ENCODE measurements around the gene SMARCC2.

Gene SMARCC2

DNA sequence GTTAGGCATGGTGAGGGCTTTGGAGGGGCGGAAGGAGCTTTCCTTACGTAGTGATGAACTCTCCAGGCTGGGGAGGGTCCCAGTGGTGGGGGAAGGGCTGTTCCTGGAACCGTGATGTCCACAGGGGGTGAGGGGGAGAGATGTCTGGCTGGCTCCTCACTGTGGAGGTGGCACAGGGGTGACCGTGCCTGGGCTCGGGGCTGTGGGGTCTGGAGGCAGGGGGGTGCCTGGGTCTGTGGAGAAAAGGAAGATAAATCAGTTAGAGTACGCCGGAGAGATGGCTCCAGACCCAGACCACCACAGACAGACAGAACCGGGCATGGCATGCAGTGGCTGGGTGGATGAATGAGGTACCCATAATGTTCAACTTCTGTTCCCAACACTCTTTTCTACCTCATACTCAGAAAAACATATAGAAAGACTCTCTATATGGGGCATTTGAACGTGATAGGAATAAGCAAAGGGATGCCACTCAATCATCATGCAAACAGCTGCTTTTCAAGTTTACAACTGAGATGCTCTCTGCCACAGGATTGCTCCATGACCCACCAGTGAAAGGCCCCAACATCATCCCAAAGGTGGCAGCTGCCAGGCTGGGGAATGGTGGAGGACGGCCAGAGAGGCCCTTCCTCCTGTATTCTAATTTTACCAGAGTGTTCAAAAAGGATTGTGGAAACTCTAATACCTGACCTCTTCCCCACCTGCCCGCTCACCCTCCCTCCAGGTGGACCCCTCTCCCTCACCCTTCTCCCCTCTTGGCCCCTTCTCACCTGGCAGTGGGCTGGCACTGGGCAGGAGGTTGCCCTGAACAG lies 25.5 kb downstream of the SMARCC2 start:
- H3K4me3 ChIP-seq (ENCODE audit: low read depth, low read length) = no peak overlapping the region
- no peak for TF ChIP-seq CTCF (IDR thresholded peaks at IDR 0.05; ENCODE audit: low read depth, low read length)

DNA sequence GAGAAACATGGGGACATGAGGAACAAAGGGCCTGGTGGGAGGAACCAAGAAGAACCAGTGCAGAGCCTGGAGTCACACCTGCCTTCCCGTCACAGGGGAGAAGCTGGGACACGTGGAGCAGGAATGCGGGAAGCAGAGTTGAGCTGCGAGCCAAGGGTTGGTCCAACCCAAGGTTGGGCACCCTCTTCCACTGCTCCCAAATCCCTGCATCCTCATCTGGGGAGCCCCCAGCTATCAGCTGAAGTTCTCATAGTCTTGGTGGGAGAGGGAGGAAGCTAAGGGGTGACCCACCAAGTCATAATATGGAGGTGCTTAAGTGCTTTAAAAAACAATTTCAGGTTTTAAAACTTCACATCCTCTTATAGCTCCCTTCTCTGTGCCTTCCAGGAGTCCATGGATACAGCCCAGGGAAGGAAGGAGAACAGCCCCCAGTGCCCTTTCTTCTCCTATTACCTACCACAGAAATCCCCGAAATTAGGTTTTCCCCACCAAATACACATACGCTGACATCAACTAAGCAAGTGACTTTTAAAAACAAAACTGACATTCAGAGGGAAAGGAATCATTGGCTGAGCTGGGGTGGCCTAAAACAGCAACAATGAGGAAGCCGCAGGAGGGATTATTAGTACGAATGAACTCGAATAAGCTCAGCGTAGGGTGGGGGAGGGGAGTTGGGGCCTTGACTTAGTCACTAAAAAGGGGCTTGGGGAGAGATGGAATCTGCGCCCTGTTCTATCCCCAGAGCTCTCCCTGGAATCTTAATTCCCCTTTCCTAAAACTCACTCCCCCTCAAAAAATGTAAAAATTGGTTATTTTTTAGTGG lies 26.6 kb downstream of the SMARCC2 start:
- TF ChIP-seq CTCF (IDR thresholded peaks at IDR 0.05; ENCODE audit: low read depth, low read length) = no peak
- H3K4me3 ChIP-seq (ENCODE audit: low read depth, low read length) = no peak overlapping the region

GRCh38 chr12:56161690-56162351 lies 27.5 kb downstream of the SMARCC2 start:
- H3K4me3 ChIP-seq (ENCODE audit: low read depth, low read length) = no peak overlapping the region
- no peak for TF ChIP-seq CTCF (IDR thresholded peaks at IDR 0.05; ENCODE audit: low read depth, low read length)

GRCh38 chr12:56160894-56161689 lies 28.2 kb downstream of the SMARCC2 start:
- H3K4me3 ChIP-seq (ENCODE audit: low read depth, low read length) = peak overlapping the region; percentile 87
- TF ChIP-seq CTCF (IDR thresholded peaks at IDR 0.05; ENCODE audit: low read depth, low read length) = no peak

DNA sequence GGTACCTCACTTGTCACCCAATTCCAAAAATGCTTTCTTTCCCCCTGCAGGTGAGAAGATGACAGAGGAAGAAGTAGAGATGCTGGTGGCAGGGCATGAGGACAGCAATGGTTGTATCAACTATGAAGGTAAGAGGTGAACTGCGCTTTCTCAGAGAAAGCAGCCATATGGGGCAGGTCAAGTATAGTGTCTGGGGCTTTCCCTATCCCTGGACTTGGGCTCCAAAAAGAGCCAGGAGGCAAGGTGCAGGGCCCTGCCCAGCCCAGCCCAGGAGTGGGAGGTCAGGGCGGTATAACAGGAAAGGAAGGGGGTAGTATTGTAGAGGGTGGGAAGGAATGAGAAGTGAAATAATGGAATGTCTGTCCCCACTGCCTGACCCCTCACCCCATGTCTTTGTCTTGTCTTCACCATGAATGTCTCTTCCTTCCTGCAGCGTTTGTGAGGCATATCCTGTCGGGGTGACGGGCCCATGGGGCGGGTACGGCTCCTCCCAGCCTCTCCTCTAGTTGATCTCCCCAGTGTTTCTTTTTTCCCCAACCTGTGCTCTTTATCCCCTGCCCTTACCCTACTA lies 29.0 kb downstream of the SMARCC2 start:
- H3K4me3 ChIP-seq (ENCODE audit: low read depth, low read length) = peak overlapping the region; percentile 87
- no peak for TF ChIP-seq CTCF (IDR thresholded peaks at IDR 0.05; ENCODE audit: low read depth, low read length)

- TF ChIP-seq CTCF (IDR thresholded peaks at IDR 0.05; ENCODE audit: low read depth, low read length) = no peak
- H3K4me3 ChIP-seq (ENCODE audit: low read depth, low read length) = peak overlapping the region; percentile 87
These were observed 29.6 kb downstream of the SMARCC2 start for GRCh38 chr12:56159482-56160192.

Measured in WI38 (cell line).